GM18505 (cell line): Measurements from ENCODE around the gene DCLK1.
"Not testable (repeated sequence)": the region's sequence is repeated elsewhere in the genome, so short reads cannot be mapped to it uniquely, and the experiment has no call there.

Experiments used
- ATAC-seq: cut with Tn5 transposase; IDR thresholded peaks from one replicate; pipeline ENCODE4 v1.9.1; 2021; ENCODE audit not compliant: unreplicated experiment
- POLR2A ChIP-seq: IDR thresholded peaks from 4 replicates; pipeline ENCODE4 v1.6.1; 2011; ENCODE audit warnings: borderline replicate concordance; ENCODE audit not compliant: insufficient read depth, insufficient read length; ENCODE audit errors: extremely low read depth

The DCLK1 gene

GRCh38 chr13:36114233-36114632 is 16.9 kb downstream of the DCLK1 start:
- no peak for ATAC-seq

GRCh38 chr13:36108954-36109353 is 22.2 kb downstream of the DCLK1 start:
- TF ChIP-seq POLR2A: no peak
- no peak for ATAC-seq

More at GRCh38 chr13:36114233-36114632, 16.9 kb downstream of the DCLK1 start:
- TF ChIP-seq POLR2A: no peak

DNA sequence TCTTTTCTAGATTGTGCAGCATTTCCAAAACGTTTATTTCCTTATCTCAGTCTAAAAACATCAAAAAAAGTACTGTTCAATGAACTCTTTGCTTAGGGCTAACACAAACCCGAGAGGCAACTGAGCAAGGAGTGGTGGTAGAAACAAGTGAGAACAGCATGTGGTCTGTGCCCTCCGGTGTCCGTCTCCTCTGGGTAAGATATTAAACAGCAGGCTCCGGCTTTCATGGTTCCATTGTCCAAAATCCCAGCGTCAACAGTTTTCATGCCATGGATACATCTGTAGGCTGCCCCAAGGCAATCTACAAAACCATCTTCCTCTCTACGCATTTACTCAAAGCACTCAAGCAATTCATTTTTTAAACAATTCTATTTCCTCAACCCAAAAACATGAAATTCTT is 22.8 kb downstream of the DCLK1 start:
- no peak for TF ChIP-seq POLR2A
- no peak for ATAC-seq

DNA sequence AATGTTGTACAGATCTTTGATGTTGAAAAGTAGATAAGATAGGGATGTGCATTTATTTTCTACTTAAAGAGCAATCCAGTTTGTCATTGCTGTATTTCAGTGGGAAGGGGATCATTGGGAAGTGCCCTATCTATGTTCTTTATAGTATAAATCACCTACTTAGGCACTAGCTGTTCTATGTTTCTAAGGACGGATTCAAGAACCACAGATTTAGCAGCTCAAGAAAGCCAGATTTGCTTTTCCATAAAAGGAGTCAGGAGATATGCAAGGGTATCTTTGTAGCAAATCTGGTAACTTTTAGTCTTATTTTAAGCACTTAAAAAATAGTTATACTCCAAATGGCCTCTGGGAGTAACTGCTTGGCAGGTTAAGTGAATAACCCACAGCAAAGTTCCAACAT is 23.7 kb downstream of the DCLK1 start:
- no peak for ATAC-seq
- no peak for TF ChIP-seq POLR2A

- no peak for TF ChIP-seq POLR2A
- no peak for ATAC-seq
Measured at GRCh38 chr13:36105726-36106125, 25.5 kb downstream of the DCLK1 start.

DNA sequence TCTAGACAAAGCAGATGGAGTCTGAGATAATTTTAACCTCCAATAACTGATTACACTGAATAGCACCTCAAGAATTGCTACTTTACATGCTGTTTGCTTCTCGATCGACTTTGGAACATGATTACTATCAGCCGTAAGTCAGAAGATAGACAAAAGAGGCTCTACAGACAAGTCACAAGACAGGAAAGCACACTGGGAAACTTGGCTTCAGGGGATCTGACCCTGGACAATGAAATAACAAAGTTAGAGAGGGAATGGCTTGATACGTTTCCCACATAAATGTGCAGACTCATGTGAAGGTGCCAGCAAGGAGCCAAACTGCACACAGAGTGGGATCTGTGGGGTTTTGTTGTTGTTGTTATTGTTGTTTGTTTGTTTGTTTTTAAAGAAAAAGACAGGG is 28.5 kb downstream of the DCLK1 start:
- ATAC-seq: no peak

DNA sequence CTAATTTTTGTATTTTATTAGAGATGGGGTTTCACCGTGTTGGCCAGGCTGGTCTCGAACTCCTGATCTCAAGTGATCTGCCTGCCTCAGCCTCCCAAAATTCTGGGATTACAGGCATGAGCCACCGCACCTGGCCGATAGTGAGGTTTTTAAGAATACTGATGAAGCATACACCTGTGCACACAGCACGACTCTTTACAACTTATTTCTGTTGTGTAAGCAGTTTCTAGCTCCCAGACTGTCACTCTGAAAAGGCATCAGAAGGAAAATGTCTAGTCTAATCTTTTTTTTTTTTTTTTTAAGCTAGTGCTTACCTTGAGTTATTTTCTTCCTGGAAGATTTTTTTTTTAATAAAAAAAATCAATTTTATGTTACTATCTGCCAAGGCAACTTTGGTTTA is 29.3 kb downstream of the DCLK1 start:
- ATAC-seq: not testable (repeated sequence)

More for the DNA sequence above, 28.5 kb downstream of the DCLK1 start:
- TF ChIP-seq POLR2A: no peak

DNA sequence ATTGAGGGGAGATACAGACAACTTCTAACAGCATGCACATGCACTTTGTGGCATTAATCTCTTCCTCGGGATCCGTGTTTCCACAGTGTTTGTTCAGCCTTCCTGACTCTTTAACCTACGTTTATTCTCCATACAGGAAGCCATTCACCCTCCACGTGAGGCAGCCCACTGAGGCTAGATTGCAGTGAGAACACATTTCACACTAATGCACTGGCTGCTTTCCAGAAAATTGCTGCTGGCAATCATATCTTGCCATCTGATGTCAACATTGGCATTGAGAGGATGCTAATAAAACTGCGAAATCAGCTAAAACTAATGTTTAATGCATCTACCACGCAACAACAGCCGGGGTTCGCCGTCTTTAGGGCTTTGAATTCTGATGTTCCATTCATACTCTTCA is 30.0 kb downstream of the DCLK1 start:
- ATAC-seq: no peak
- no peak for TF ChIP-seq POLR2A

GRCh38 chr13:36098080-36098479 is 33.1 kb downstream of the DCLK1 start:
- no peak for ATAC-seq
- no peak for TF ChIP-seq POLR2A

- TF ChIP-seq POLR2A: no peak
Measured at GRCh38 chr13:36096461-36097416, 34.4 kb downstream of the DCLK1 start.

DNA sequence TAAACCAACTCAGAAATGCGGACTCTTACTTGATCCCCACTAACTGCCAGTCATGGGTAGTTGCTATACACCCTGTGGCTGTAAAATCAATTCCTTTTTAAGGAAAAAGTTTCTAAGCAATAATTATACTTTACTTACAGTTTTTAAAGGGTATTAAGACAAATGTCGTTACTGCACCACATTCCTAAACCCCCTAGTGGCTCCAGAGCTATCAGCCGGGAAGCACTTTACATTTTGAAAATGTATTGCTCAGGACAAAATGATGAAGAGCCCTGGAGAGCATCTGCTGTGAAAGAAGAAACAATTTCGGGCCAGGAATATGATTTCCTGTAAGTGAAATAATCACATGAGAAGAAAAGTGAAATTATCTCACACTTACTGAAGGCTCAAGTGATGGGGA is 36.7 kb downstream of the DCLK1 start:
- no peak for ATAC-seq
- no peak for TF ChIP-seq POLR2A

More at GRCh38 chr13:36096461-36097416, 34.4 kb downstream of the DCLK1 start:
- ATAC-seq: no peak

DNA sequence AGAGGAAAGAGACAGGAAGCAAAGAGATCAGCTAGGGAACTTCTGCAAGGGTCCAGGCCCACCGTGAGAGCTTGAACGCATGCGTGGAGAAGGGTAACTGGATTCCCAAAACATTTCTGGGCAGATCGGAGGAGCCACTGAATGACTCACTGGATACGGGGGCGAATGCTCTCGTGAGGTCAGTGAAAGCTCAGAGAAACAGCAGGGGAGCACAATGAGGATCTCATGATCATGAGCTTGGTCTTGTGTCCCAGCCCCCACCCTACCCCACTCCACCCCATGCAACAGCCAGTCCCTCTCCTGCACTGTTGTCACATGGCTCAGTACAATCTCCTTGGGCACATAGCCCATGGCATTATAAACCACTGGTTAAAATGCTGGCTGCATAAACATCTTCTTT is 40.6 kb downstream of the DCLK1 start:
- no peak for ATAC-seq
- TF ChIP-seq POLR2A: no peak

GRCh38 chr13:36089130-36089647 is 42.0 kb downstream of the DCLK1 start:
- no peak for TF ChIP-seq POLR2A
- ATAC-seq: no peak

DNA sequence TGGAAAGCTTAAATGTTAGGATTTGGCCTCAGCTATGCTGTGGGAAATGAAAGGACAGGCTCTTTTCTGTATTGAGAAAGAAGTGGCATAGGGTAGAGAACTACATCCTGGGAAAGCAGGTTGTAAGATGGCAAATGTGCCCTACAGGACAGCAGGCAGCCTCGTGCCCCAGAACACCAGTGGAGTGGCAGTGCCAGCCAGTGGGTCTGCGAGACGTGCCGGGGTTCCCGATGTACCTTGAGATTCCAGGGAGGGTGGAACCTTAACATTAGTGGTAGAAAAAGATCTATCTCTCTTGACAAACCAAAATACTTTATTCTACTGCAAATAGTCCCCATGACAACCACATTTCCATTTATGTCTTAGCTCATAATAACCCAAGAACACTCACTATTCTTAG is 42.7 kb downstream of the DCLK1 start:
- no peak for ATAC-seq
- TF ChIP-seq POLR2A: no peak
